GM20431 (cell line): ENCODE data around the gene ANKRD13B.

Experiments used
- in situ Hi-C: fragments of 300-500 bp; cut with MseI, MboI; formaldehyde crosslinking; loops from one replicate; pipeline ENCODE4 v1.15.0; 2020; ENCODE audit warnings: low sequenced_read_pairs; ENCODE audit not compliant: unreplicated experiment

ANKRD13B gene

GRCh38 chr17:29567554-29568330 lies 25.2 kb upstream of the ANKRD13B start:
- in situ Hi-C loops, result no loop called here

GRCh38 chr17:29568331-29569244 lies 24.3 kb upstream of the ANKRD13B start, which contains the start of gene TP53I13:
TP53I13 (plus strand) TSS chr17:29568701; CDS start chr17:29568759, 58 bp downstream.
- in situ Hi-C loops, result no loop called here

- in situ Hi-C loops, result no loop called here
Measured at GRCh38 chr17:29569245-29569950, 23.5 kb upstream of the ANKRD13B start.

- in situ Hi-C loops, result no loop called here
Measured at GRCh38 chr17:29570521-29570920, 22.4 kb upstream of the ANKRD13B start.

GRCh38 chr17:29571486-29571882 lies 21.4 kb upstream of the ANKRD13B start:
- in situ Hi-C loops, result no loop called here

- in situ Hi-C loops, result no loop called here
Measured at GRCh38 chr17:29571883-29572681, 20.9 kb upstream of the ANKRD13B start.

GRCh38 chr17:29572691-29573557 lies 20.0 kb upstream of the ANKRD13B start:
- in situ Hi-C loops, result no loop called here

GRCh38 chr17:29573558-29573869 lies 19.4 kb upstream of the ANKRD13B start:
- in situ Hi-C loops, result no loop called here

- in situ Hi-C loops, result no loop called here
Measured at GRCh38 chr17:29573871-29574731, 18.8 kb upstream of the ANKRD13B start.

- in situ Hi-C loops, result no loop called here
Measured at GRCh38 chr17:29574732-29575510, 18.0 kb upstream of the ANKRD13B start.

GRCh38 chr17:29575511-29576213 lies 17.3 kb upstream of the ANKRD13B start:
- in situ Hi-C loops, result no loop called here

GRCh38 chr17:29576214-29577000 lies 16.5 kb upstream of the ANKRD13B start:
- in situ Hi-C loops, result no loop called here

GRCh38 chr17:29577001-29577370 lies 15.9 kb upstream of the ANKRD13B start:
- in situ Hi-C loops, result no loop called here

GRCh38 chr17:29577385-29578211 lies 15.3 kb upstream of the ANKRD13B start:
- in situ Hi-C loops, result no loop called here
